Activated T-helper 9 cell treated with anti-CD3 and anti-CD28 coated beads, Interleukin-2, amount 50 U/mL, for 16 hours (primary cell): Measurements from ENCODE around the gene C1orf115.
"Not testable (repeated sequence)": the region's sequence is repeated elsewhere in the genome, so short reads cannot be mapped to it uniquely, and the experiment has no call there.

Source experiments
- DNase-seq: peaks from one replicate; pipeline ENCODE4 v3.0.0-alpha.2; 2020; ENCODE audit warnings: low read depth

C1orf115 gene

GRCh38 chr1:220690140-220691052 is at the start of gene C1orf115:
C1orf115 (plus strand) TSS chr1:220690363; CDS start chr1:220690403, 40 bp downstream.
- DNase-seq, result peak; percentile 61

- DNase-seq, result no peak
Measured at GRCh38 chr1:220642285-220642684, 47.9 kb upstream of the C1orf115 start.

- no peak for DNase-seq
Measured at GRCh38 chr1:220652995-220653394, 37.2 kb upstream of the C1orf115 start.

- DNase-seq, result no peak
Measured at GRCh38 chr1:220655509-220655908, 34.7 kb upstream of the C1orf115 start.

GRCh38 chr1:220655961-220656740 is 34.0 kb upstream of the C1orf115 start:
- no peak for DNase-seq

GRCh38 chr1:220666349-220666748 is 23.8 kb upstream of the C1orf115 start:
- no peak for DNase-seq

GRCh38 chr1:220669005-220669404 is 21.2 kb upstream of the C1orf115 start:
- no peak for DNase-seq

- DNase-seq, result no peak
Measured at GRCh38 chr1:220670365-220670764, 19.8 kb upstream of the C1orf115 start.

- DNase-seq, result no peak
Measured at GRCh38 chr1:220673921-220674320, 16.2 kb upstream of the C1orf115 start.

GRCh38 chr1:220677251-220677650 is 12.9 kb upstream of the C1orf115 start:
- no peak for DNase-seq

- no peak for DNase-seq
Measured at GRCh38 chr1:220680085-220680687, 10.0 kb upstream of the C1orf115 start.

- no peak for DNase-seq
Measured at GRCh38 chr1:220681220-220681880, 8.8 kb upstream of the C1orf115 start.

- no peak for DNase-seq
Measured at GRCh38 chr1:220682901-220683576, 7.1 kb upstream of the C1orf115 start.

GRCh38 chr1:220683716-220684115 is 6.4 kb upstream of the C1orf115 start:
- not testable (repeated sequence) for DNase-seq

- no peak for DNase-seq
Measured at GRCh38 chr1:220684890-220685289, 5.3 kb upstream of the C1orf115 start.

- no peak for DNase-seq
Measured at GRCh38 chr1:220685879-220686278, 4.3 kb upstream of the C1orf115 start.

GRCh38 chr1:220687809-220688208 is 2.4 kb upstream of the C1orf115 start:
- no peak for DNase-seq

- DNase-seq, result no peak
Measured at GRCh38 chr1:220689666-220690065, 497 bp upstream of the C1orf115 start.

- no peak for DNase-seq
Measured at GRCh38 chr1:220691053-220691684, 1.0 kb downstream of the C1orf115 start.

- DNase-seq, result no peak
Measured at GRCh38 chr1:220692436-220693228, 2.5 kb downstream of the C1orf115 start.
